Activated naive CD4-positive, alpha-beta T cell treated with anti-CD3 and anti-CD28 coated beads, Interleukin-2, amount 50 U/mL, for 16 hours (primary cell): ENCODE results near the gene ACAP2.
"Not testable (repeated sequence)": the region's sequence is repeated elsewhere in the genome, so short reads cannot be mapped to it uniquely, and the experiment has no call there.

Experiments
- DNase-seq: peaks from one replicate; pipeline ENCODE4 v3.0.0-alpha.2; 2020

Gene ACAP2

DNA sequence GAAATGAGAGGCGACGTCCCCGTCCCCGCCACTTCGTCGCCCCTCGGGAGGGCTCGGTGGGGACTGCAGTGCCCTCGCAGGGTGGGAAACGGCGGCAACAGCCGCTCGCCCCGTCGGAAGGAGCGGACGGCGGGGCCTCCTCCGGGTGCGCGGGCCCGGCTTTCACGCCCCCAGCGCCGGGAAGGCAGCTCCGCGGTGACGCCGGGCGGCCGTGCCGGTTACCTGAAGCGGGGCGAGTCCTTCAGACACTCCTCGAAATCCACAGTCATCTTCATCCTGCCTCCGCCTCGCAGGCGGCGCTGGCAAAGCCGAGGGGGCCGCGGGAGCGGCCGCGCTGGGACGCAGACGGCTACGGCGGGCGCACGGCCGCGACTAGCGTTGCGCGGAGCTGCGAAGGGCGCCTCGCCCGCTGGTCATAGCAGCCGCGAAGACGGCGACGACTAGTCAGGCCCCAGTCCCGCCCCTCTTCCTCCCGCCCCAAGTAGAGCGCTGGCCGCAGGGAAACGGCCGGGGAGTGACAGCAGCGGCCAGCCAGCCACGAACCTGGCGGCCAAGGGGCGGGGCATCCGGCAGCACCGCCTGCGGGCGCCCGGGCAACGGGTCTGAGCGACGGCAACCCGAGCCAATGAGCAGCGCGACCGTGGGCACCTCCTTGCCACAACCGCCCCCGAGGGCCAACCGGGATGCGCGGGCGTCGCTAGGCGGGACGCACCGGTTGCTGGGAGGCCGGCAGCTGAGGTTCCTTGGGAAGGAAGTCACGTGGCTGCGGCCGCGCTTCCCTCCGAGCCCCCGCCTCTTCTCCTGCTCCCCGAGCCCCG is at the start of gene ACAP2:
TSS of gene ACAP2 (minus strand) at position 448 of the 818 bp plus-strand sequence. CDS start at position 275, 173 bp downstream.
- peak; percentile 99 for DNase-seq

- no peak for DNase-seq
Observed at GRCh38 chr3:195475614-195476013, 32.8 kb upstream of the ACAP2 start.

DNA sequence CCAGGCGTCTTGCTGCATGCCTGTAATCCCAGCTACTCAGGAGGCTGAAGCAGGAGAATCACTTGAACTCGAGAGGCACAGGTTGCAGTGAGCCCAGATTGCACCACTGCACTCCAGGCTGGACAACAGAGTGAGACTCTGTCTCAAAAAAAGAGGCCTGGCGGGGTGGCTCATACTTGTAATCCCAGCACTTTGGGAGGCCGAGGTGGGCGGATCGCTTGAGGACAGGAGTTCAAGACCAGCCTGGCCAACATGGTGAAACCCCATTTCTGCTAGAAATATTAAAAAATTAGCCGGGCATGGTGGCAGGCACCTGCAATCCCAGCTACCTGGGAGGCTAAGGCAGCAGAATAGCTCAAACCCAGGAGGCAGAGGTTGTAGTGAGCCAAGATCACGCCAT is 32.3 kb upstream of the ACAP2 start:
- DNase-seq = not testable (repeated sequence)

- no peak for DNase-seq
Observed at GRCh38 chr3:195468841-195469240, 26.0 kb upstream of the ACAP2 start.

- no peak for DNase-seq
Observed at GRCh38 chr3:195468391-195468776, 25.6 kb upstream of the ACAP2 start.

DNA sequence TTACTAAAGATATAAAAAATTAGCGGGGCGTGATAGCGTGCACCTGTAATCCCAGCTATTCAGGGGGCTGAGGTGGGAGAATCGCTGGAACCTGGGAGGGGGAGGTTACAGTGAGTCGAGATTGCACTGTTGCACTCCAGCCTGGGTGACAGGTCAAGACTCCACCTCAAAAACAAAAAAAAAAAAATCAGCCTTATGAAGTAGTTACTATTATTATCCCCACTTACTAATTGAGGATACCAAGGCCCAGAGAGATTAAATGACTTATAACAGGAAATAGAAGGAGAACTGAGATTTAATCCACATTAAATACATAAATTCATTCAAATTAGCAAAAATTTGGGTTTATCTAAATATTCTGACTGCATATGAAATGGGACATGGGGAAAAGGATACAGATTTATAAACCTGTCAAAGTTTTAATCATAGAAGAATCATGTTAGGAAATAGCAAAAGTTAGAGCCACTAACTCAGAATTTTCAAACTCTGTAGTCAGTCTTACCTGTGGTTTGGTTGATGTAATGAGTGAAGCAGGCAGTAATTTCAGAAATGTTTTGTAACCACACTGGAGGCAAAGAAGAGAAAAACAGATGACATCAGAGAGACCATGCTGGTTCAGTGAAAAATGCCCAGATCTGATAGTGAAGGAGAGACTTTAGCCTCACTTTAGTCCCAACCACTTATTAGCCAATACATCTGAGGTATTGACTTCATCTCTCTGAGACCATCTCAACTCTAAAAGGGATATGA is 25.0 kb upstream of the ACAP2 start:
- no peak for DNase-seq

DNA sequence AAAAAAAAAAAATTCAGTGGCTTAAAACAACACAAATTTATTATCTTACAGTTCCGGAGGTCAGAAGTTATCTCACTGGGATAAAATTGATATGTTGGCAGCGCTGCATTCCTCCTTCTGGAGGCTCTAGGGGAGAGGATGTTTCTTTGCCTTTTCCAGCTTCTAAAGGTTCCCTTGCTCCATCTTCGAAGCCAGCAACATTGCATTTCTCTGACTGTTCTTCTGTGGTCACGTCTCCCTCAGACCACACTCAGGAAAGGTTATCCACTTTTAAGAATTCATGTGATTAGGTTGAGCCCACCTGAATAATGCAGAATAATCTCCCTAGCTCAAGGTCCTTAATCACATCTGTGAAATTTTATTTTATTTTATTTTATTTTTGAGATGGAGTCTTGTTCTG is 23.4 kb upstream of the ACAP2 start:
- DNase-seq = no peak

- not testable (repeated sequence) for DNase-seq
Observed at GRCh38 chr3:195462922-195463321, 20.1 kb upstream of the ACAP2 start.

DNA sequence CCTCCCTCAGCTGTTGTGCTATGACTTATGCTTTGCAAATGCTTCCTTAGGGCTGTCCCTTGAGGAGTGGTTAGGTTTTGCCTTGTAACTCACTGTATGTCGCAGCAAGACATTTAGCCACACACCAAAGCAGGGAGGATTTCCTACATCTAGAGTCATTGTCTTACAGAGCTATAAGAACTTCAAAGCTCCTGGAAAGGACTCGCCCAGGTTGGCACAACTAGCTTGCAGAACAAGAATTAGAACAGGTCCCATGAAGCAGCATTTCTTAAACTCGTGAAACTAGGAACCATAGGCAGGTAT is 19.4 kb upstream of the ACAP2 start:
- no peak for DNase-seq

- DNase-seq = no peak
Observed at GRCh38 chr3:195461594-195462307, 18.9 kb upstream of the ACAP2 start.

- DNase-seq = no peak
Observed at GRCh38 chr3:195460091-195460713, 17.4 kb upstream of the ACAP2 start.

DNA sequence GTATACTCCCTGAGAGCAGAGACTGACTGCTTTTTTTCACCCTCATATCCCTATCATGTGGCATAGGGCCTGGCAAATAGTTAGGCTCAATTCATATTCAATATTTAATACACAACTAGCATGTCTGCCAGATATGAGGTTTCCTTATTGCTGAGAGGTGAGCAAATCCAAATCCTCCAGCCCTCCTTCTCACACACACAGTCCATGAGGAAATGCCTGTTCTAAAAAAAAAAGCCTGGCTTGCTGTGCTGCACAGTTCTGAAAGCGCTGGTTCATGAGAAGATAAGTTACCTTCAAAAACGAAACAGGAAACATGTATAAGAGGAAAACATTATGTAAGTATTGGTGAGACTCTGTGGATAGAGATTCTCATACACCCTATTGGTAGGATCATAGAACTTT is 15.5 kb upstream of the ACAP2 start:
- DNase-seq = no peak

- DNase-seq = no peak
Observed at GRCh38 chr3:195455789-195456188, 13.0 kb upstream of the ACAP2 start.

DNA sequence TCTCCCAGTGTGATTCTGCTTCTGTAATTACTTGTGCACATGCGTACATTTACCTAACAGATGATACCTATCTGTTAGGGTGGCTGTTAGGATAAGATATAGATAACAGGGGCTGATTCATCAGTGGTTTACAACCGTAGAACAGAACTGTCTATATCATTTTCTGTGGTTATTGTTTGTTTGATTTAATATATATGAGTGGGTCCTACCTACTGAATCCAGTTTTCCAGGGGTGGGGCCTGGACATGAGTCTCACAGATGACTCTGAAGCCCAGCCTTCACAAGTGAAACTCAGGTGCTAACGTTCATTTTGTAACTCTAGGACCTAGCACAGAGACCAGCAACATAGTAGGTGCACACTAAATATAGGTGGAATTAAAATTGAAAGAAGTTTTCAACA is 10.4 kb upstream of the ACAP2 start:
- DNase-seq = no peak

DNA sequence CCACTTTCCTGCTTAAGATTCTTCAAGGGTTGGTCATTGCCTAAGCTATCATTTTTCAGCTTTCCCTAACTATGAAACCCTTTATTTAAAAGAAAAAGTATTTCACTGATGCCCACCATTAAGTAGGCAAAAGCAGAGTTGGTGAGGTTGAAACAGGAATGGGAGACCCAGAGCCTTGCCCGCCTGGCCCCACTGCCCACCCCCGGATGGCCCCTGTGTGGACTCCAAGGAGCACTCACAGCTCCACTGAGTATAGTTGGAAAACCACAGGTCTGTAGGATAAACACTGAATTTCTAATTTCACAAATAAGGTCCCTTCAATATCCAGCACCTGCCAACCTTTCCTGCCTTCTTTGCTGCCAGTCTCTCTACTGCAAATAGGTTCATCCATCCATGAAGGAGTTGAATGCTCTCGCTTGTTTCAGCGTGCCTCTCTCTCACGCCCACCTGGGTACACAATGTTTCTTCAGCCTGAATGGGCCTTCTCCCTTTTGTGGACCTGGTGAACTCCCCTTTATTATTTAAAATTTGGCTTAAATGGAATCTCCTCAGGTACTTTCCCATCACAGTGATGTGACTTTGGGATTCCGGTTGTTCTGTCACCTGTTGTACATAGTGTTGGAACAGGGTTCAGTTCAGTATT is 8.7 kb upstream of the ACAP2 start:
- DNase-seq = no peak

GRCh38 chr3:195450731-195451229 is 8.0 kb upstream of the ACAP2 start:
- DNase-seq = no peak

GRCh38 chr3:195448205-195448875 is 5.5 kb upstream of the ACAP2 start:
- no peak for DNase-seq

DNA sequence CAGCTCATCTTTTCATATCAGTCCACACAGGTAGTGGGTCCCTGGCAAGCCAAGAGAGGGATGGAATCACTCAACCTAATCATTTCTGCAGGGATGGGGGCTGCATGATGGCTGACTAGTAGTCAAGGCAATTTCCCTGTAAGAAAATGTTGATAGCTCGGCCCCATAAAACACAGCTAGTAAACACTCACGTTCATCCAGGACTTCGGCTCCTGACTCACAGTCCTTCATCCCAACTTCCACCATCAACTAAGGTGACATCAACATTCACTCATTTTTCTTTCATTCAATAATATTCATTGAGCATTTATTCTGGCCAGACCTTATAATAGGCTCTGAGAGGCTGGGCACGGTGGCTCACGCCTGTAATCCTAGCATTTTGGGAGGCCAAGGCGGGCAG is 4.4 kb upstream of the ACAP2 start:
- no peak for DNase-seq

DNA sequence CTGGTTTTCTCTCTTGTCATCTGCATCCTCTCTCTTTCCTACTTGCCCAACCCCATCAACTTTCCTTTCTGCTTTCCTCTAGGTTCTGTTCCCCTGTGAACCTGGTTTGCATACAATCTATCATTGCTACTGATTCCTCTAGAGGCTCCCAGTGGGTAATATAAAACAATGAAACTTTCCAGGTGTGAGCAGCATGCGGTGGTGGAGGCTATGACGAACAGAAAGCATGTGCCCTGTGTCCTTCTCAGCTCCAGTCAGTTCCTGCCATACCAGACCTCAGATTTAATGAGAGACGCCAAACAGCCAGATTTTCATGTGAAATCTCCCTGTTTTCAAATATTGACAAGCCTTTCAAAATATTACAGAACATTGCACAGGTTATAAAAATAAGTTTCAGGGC is 3.5 kb upstream of the ACAP2 start:
- DNase-seq = no peak

DNA sequence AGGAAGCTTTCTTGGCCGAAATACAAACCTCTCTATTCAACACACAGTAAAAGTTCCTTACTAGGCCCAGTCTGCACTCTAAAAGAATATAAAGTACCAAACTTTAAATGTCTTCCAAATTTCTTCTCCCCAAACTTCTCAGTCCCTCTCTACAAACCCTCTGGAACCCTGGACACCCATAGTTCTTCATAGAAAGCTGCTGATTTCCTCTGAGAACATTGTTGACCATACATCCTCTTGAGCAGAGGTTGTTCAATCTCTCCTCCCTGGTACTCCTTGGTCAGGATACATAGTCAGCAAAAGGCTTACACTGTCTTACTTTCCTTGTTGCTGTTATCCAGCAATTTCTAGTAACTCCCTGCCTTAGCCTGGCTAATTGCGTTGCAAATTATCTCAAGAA is 3.1 kb upstream of the ACAP2 start:
- no peak for DNase-seq

- DNase-seq = no peak
Observed at GRCh38 chr3:195443391-195443989, 670 bp upstream of the ACAP2 start.
